Caco-2 (cell line): ENCODE measurements around the gene NUP210. TPM values are rescaled to one million over a fixed set of nuclear protein-coding genes. Genes with fewer than 3 reads are reported as not detected.

Source experiments
- BruUV-seq: library from RNA; stranded (reverse); fragments of 400-500 nt; replicated peaks from 2 replicates; lab custom pipeline; 2021; lab: Mats Ljungman, UMichigan
- CTCF ChIA-PET: fragments of 300-600 bp; sonication (Branson Sonifier 250); formaldehyde crosslinking; loops from one replicate; lab custom pipeline; 2022; ENCODE audit warnings: antibody characterized with exemption; lab: Charles Lee
- POLR2A ChIA-PET: fragments of 300-600 bp; sonication (Branson Sonifier 250); formaldehyde crosslinking; loops from one replicate; lab custom pipeline; 2022; ENCODE audit warnings: antibody characterized with exemption; lab: Charles Lee
- DNase-seq, 2 experiments: peaks; one replicate each; pipeline versions ENCODE4 v3.0.0 to v3.0.0-alpha.2; 2020 to 2022
- H3K27me3 ChIP-seq: replicated peaks from 2 replicates; pipeline ENCODE4 v1.6.0; 2011; ENCODE audit warnings: low read length; ENCODE audit not compliant: control insufficient read depth, insufficient read depth
- H3K36me3 ChIP-seq: 2 replicates; pipeline ENCODE4 v1.5.1; 2011; ENCODE audit warnings: low read length; ENCODE audit not compliant: control insufficient read depth, insufficient read depth
- H3K4me1 ChIP-seq: fragments of 250-450 bp; sonication (Bioruptor Pico); 2 replicates; pipeline ENCODE4 v1.5.1; 2020; ENCODE audit warnings: mild to moderate bottlenecking
- H3K4me3 ChIP-seq: 2 replicates; pipeline ENCODE4 v1.5.1; 2011; ENCODE audit warnings: low read depth, mild to moderate bottlenecking, control low read depth, low read length
- H3K9me3 ChIP-seq: fragments of 250-450 bp; sonication (Bioruptor Pico); 2 replicates; pipeline ENCODE4 v1.5.1; 2020; ENCODE audit warnings: mild to moderate bottlenecking, moderate library complexity
- H3K27ac Mint-ChIP-seq: one replicate; pipeline ENCODE4 v1.8.0; 2022; ENCODE audit warnings: mixed read lengths; ENCODE audit not compliant: unreplicated experiment
- H3K27me3 Mint-ChIP-seq: one replicate; pipeline ENCODE4 v1.8.0; 2022; ENCODE audit warnings: mixed read lengths; ENCODE audit not compliant: insufficient read depth, unreplicated experiment
- H3K36me3 Mint-ChIP-seq: one replicate; pipeline ENCODE4 v1.8.0; 2022; ENCODE audit warnings: mild to moderate bottlenecking, mixed read lengths; ENCODE audit not compliant: insufficient read depth, unreplicated experiment
- H3K4me1 Mint-ChIP-seq: one replicate; pipeline ENCODE4 v1.8.0; 2022; ENCODE audit warnings: low read depth, mixed read lengths; ENCODE audit not compliant: unreplicated experiment
- H3K4me3 Mint-ChIP-seq: one replicate; pipeline ENCODE4 v1.8.0; 2022; ENCODE audit warnings: mild to moderate bottlenecking, moderate library complexity, mixed read lengths; ENCODE audit not compliant: unreplicated experiment
- H3K9me3 Mint-ChIP-seq: one replicate; pipeline ENCODE4 v1.8.0; 2022; ENCODE audit warnings: mixed read lengths; ENCODE audit not compliant: unreplicated experiment
- intact Hi-C: fragments of 100-400 bp; cut with micrococcal nuclease; formaldehyde crosslinking; loops from one replicate; pipeline ENCODE4 v1.10.0; 2022; ENCODE audit not compliant: unreplicated experiment
- total RNA-seq: library from RNA; stranded (reverse); gene quantifications from 2 replicates; pipeline ENCODE4 v1.2.3, GENCODE V29; 2022
- TF ChIP-seq, protein P1 (sequence below), 2 experiments: fragments of 200-600 bp in 1 of 2; IDR thresholded peaks; 1 replicate in 1 of 2; 2 replicates in 1 of 2; pipeline versions ENCODE4 v1.5.1 to v1.8.0; 2011 to 2022; ENCODE audit warnings: antibody characterized with exemption in 1 of 2, control low read depth in 1 of 2, inconsistent platforms in 1 of 2, low read depth in 1 of 2, low read length in 1 of 2, mild to moderate bottlenecking in 1 of 2, moderate library complexity in 1 of 2; ENCODE audit not compliant: insufficient read depth in 1 of 2, severe bottlenecking in 1 of 2, unreplicated experiment in 1 of 2

NUP210 gene
- total RNA-seq, 1 experiment from 2014 or later = 63.7 TPM

DNA sequence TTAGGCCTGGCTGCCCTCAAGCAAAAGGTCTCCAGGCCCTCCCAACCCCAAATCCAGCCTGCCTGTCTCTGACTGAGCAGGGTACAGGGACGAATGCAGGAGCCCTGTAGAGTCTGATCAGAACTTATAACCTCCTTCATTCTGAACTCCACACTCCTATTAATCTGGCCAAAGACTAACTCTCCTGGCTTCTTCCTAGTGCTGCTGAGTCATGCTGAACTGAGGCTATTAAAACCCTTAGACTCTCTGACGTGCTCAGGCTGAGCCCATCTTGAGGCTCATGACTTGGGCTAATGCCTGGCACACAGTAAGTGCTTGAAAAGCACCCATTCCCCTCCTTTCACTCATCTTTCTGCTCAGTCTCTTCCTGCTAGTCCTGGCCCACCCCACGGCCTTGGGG lies 81.9 kb downstream of the NUP210 start:
- Histone ChIP-seq H3K4me3 (no peak overlapping the region), H3K4me1 (no peaks in the 10 kb centered on the region), H3K36me3 (peaks cover 1% of the 10 kb centered on the region), H3K27me3 (no peaks in the 10 kb centered on the region), H3K9me3 (no peaks in the 10 kb centered on the region)
- peaks cover 34% of the 10 kb centered on the region for H3K36me3 Mint-ChIP-seq
- TF ChIP-seq, protein P1, sequence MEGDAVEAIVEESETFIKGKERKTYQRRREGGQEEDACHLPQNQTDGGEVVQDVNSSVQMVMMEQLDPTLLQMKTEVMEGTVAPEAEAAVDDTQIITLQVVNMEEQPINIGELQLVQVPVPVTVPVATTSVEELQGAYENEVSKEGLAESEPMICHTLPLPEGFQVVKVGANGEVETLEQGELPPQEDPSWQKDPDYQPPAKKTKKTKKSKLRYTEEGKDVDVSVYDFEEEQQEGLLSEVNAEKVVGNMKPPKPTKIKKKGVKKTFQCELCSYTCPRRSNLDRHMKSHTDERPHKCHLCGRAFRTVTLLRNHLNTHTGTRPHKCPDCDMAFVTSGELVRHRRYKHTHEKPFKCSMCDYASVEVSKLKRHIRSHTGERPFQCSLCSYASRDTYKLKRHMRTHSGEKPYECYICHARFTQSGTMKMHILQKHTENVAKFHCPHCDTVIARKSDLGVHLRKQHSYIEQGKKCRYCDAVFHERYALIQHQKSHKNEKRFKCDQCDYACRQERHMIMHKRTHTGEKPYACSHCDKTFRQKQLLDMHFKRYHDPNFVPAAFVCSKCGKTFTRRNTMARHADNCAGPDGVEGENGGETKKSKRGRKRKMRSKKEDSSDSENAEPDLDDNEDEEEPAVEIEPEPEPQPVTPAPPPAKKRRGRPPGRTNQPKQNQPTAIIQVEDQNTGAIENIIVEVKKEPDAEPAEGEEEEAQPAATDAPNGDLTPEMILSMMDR (IDR thresholded peaks at IDR 0.05; ENCODE audit: insufficient read depth in 1 of 2, low read depth in 1 of 2, low read length in 1 of 2, severe bottlenecking in 1 of 2, unreplicated experiment in 1 of 2) = no peak
- CTCF ChIA-PET = no interaction called here
- no peak for DNase-seq
- no TSS peak for BruUV-seq
- no peak overlapping the region for H3K27ac Mint-ChIP-seq
- POLR2A ChIA-PET = no interaction called here
- intact Hi-C loops = no loop called here
- H3K9me3 Mint-ChIP-seq = no peaks in the 10 kb centered on the region
- no peaks in the 10 kb centered on the region for H3K4me1 Mint-ChIP-seq
- H3K4me3 Mint-ChIP-seq = no peak overlapping the region
- no peaks in the 10 kb centered on the region for H3K27me3 Mint-ChIP-seq

DNA sequence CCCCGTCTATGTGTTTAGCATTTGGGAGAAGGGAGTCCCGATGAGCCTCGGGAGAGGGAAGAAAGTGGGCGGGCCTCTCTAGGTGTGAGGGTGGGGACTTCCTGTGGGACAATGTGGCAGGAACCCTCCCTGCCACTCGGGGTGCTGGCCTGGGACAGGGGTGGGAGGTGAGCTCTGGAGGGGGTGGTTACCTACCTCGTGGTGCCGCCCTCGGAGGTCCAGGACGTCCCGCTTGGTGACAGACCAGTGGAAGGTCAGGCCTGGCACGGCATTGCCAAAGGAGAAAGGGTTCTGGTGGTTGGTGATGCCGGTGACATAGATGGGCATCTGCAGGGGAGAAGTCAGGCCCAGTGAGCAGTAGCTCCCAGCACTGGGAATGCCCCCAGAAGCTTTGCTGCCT lies 83.5 kb downstream of the NUP210 start:
- POLR2A ChIA-PET = no interaction called here
- Histone ChIP-seq H3K4me3 (no peak overlapping the region), H3K9me3 (no peaks in the 10 kb centered on the region), H3K36me3 (peaks cover 2% of the 10 kb centered on the region), H3K4me1 (no peaks in the 10 kb centered on the region), H3K27me3 (no peaks in the 10 kb centered on the region)
- Mint-ChIP-seq H3K27ac (no peak overlapping the region), H3K36me3 (peaks cover 43% of the 10 kb centered on the region), H3K27me3 (no peaks in the 10 kb centered on the region), H3K4me3 (no peak overlapping the region), H3K9me3 (no peaks in the 10 kb centered on the region), H3K4me1 (no peaks in the 10 kb centered on the region)
- CTCF ChIA-PET = no interaction called here
- no TSS peak for BruUV-seq
- no peak for DNase-seq
- TF ChIP-seq, protein P1 (IDR thresholded peaks at IDR 0.05; ENCODE audit: insufficient read depth in 1 of 2, low read depth in 1 of 2, low read length in 1 of 2, severe bottlenecking in 1 of 2, unreplicated experiment in 1 of 2) = no peak
- intact Hi-C loops = no loop called here

DNA sequence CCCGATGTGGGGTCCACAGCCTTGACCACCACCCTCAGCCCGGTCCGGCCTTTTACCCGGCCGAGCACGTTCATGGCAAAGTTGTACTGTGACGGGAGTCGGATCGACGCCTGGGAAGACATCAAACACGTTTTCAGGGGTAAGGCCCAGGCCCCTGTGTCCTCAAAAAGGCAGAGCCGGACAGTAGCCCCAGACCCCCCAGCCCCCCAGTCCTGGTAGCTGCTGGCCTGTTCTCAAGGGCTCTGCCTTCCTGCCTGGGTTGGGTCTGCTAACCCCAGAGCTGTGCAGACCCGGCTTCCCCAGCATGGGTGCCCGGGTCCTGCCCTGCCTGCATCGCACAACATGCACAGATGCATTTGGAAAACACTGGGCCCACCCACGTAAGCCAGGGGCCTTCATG lies 84.6 kb downstream of the NUP210 start:
- POLR2A ChIA-PET = no interaction called here
- H3K9me3 Mint-ChIP-seq = no peaks in the 10 kb centered on the region
- H3K36me3 ChIP-seq = peaks cover 2% of the 10 kb centered on the region
- H3K9me3 ChIP-seq = no peaks in the 10 kb centered on the region
- no TSS peak for BruUV-seq
- H3K27me3 Mint-ChIP-seq = no peaks in the 10 kb centered on the region
- no peaks in the 10 kb centered on the region for H3K27me3 ChIP-seq
- CTCF ChIA-PET = no interaction called here
- TF ChIP-seq, protein P1 (IDR thresholded peaks at IDR 0.05; ENCODE audit: insufficient read depth in 1 of 2, low read depth in 1 of 2, low read length in 1 of 2, severe bottlenecking in 1 of 2, unreplicated experiment in 1 of 2) = no peak
- peaks cover 41% of the 10 kb centered on the region for H3K36me3 Mint-ChIP-seq
- intact Hi-C loops = no loop called here
- no peak overlapping the region for H3K27ac Mint-ChIP-seq
- H3K4me3 ChIP-seq = no peak overlapping the region
- no peak overlapping the region for H3K4me3 Mint-ChIP-seq
- no peaks in the 10 kb centered on the region for H3K4me1 ChIP-seq
- no peak for DNase-seq
- H3K4me1 Mint-ChIP-seq = no peaks in the 10 kb centered on the region
